OCI-M2 (cell line): Measurements from ENCODE around the gene OR5K4.
"Not testable (repeated sequence)": the region's sequence is repeated elsewhere in the genome, so short reads cannot be mapped to it uniquely, and the experiment has no call there.

ENCODE experiments used
- DNase-seq: peaks from one replicate; lab custom pipeline; 2025; ENCODE audit not compliant: unreplicated experiment; lab: John Stamatoyannopoulos, UW

The OR5K4 gene

GRCh38 chr3:98367464-98368246 is 14.0 kb downstream of the OR5K4 start:
- no peak for DNase-seq

GRCh38 chr3:98371186-98371585 is 17.5 kb downstream of the OR5K4 start:
- DNase-seq = no peak

- DNase-seq = no peak
Observed at GRCh38 chr3:98371853-98372252, 18.2 kb downstream of the OR5K4 start.

DNA sequence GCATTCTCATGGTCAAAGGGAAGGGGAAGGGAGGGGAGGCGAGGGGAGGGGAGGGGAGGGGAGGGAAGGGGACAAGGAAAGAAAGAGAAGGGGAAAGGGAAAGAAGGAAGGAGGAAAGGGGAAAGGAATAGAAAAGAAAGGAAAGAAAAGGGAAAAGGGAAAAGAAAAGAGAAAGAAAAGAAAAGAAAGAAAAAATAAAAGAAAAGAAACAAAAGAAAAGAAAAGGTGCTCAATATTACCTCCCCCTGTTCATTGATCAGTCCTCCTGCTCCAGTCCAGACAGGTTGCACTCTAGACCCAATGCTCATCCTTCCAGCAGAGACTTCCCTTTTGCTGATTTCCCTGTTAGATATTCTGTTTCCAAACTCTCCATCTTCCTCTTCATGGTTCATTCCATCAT is 18.8 kb downstream of the OR5K4 start:
- DNase-seq = no peak

- no peak for DNase-seq
Observed at GRCh38 chr3:98376631-98377030, 23.0 kb downstream of the OR5K4 start.

- DNase-seq = no peak
Observed at GRCh38 chr3:98388147-98388546, 34.5 kb downstream of the OR5K4 start.

GRCh38 chr3:98390366-98390765 is 36.7 kb downstream of the OR5K4 start, which contains the start of gene OR5K3:
Gene OR5K3, plus strand, starts transcription at chr3:98390666. Its CDS starts 0 bp downstream, at chr3:98390666.
- DNase-seq = no peak

DNA sequence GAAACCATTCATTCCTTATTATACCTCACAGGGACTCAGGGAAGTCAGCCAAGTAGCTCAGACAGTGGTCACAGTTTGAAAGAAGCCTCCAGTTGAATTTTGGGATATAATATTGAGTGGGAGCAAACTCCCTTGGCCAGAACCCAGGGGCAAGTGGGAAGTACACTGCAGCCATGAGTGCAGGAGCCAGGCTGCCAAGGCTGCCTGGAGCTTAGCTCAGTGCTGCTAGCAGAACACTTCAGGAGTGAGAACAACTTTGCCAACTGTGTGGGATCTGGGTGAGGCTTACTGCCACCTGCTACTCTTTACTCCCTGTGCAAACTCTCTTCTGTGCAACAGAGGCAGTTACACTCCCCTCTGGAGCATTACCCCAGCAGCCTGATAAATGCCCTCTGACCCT is 41.4 kb downstream of the OR5K4 start:
- no peak for DNase-seq

DNA sequence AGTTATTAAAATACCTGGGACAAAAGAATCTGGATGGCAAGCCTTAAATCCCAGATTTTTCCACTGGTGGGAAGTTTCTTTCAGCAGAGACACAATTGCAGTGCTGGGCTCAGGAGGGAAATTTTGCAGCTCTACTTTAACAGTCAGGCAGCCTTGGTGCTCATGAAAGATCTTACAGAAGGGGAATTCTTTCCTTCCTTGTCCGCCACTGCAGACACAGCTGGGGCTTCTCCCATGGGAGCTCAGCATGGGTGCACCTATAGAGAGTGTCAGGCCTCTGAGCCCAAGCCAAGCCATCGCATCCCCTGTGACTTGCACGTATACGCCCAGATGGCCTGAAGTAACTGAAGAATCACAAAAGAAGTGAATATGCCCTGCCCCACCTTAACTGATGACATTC is 42.8 kb downstream of the OR5K4 start:
- DNase-seq = not testable (repeated sequence)

GRCh38 chr3:98398513-98398912 is 44.9 kb downstream of the OR5K4 start:
- no peak for DNase-seq

GRCh38 chr3:98402507-98402906 is 48.9 kb downstream of the OR5K4 start:
- no peak for DNase-seq

- no peak for DNase-seq
Observed at GRCh38 chr3:98404010-98404409, 50.4 kb downstream of the OR5K4 start.
